Ureter (tissue), 1 donor: Measurements from ENCODE around the gene ASAP2. TPM values are rescaled to one million over a fixed set of nuclear protein-coding genes. Genes with fewer than 3 reads are reported as not detected.
"Not testable (repeated sequence)": the region's sequence is repeated elsewhere in the genome, so short reads cannot be mapped to it uniquely, and the experiment has no call there.

Source experiments
- DNase-seq: peaks from one replicate; pipeline ENCODE4 v3.0.0-alpha.2; 2020; ENCODE audit warnings: low spot score
- total RNA-seq: library from RNA; stranded (reverse); gene quantifications from one replicate; pipeline ENCODE4 v1.2.4, GENCODE V29; 2023
- donor health status: DM: yes; HTN: yes; CAD: no.

The ASAP2 gene
- total RNA-seq, 1 donor from 2014 or later: 42.1 TPM

DNA sequence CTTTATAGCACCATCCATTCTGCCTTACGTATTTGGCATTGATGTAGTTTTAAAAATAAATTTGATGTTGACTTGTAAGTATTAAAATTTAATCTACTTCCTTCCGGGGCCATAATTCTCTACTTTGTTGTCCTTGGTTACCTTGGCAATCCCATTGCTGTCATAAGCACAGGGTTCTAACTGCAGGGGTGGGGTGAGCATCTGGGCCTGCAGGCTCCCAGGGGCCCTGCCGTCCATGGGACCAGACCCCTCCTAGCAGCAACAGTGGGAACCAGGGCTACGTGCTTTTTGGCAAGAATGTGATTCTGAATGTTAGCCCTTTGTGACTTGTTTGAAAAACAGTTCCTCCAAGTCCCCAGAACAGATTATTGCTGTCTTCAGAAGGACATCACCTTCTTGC is 4.9 kb downstream of the ASAP2 start:
- DNase-seq: peak; percentile 4

DNA sequence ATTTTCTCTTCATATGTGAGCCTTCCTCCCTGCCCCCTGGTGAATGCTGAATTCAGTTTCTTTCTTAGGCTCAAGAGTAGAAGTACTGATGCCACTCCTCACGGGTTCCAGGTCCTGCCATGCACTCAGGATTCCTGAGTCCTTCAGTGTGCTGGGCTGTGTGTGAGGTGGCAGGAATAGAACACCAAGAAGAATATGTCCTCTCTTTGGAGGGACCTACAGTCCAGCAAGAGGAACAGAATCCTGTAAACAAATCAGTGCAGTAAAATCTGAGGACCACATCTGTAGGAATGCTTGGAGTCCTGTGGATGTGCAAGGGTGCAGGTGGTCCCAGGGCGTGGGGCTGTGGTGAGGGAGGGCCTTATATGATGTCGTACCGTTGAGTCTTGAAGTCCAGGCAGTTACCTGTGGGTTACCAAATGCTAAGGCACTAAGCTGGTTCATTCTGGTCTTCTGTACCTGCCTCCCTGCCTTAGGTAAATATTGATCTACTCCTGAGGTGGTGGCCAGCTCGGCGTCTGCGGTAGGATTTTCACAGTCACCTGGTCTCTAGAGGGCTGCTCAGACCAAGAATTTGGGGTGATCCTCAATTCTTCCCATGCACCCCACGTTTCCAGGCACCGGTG is 5.5 kb downstream of the ASAP2 start:
- peak; percentile 42 for DNase-seq

DNA sequence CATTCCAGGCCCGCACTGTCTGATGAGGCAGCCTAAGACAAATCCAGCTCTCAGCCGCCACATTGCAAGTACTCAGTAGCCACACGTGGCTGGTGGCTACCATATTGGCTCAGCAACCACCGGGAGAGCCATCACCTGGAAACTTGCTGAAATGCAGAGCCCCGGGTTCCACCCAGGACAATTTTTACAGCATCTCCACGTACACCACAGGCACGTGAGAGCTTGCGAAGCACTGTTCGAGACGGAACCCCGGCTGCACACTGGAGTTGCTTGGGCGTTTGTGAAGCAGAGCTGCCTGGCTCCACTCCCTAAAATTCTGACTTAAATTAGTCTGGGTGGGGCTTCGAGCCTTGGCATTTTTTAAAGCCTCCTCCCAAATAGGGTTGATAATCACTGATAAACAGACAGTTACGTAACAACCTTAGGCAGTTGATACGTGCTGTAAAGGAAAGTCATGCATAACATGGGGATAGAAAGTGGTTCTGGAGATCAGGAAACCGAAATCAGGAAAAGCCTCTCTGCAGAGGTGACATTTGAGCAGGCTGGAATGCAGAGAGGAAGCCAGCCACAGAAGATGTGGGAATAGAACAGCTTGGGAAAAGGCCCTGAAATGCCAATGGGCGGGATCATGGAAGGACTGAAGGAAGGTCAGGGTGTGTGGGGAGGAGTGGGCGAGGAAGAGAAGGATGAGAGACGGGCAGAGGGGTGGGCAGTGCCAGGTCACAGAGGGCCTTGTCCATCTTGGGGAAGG is 6.2 kb downstream of the ASAP2 start:
- peak; percentile 44 for DNase-seq

DNA sequence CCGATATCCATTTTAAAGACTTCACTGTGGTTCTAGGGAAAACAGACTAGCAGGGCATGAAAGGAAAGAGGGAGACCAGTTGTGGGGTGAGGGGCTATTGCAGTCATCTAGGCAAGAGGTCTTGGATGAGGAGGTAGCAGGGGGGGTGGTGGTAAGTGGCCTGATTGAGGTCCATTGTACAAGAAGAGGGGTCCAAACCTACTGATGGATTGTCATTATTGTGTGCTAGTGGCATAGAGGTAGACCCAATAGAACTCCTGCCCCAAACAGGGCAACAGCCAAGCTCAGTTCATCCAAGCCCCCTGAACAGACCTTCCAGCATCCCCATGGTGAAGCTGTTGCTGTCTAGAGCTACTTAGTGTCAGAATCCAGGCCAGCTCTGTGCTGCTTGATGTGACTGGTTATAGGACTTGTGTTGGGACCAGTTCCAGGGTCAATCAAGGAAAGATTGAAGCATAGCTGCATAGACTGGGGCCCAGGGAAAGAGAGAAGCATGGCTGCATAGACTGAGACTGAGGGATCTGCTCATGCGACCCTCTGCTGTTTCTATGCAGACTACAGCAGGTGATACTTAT is 7.0 kb downstream of the ASAP2 start:
- peak; percentile 27 for DNase-seq

DNA sequence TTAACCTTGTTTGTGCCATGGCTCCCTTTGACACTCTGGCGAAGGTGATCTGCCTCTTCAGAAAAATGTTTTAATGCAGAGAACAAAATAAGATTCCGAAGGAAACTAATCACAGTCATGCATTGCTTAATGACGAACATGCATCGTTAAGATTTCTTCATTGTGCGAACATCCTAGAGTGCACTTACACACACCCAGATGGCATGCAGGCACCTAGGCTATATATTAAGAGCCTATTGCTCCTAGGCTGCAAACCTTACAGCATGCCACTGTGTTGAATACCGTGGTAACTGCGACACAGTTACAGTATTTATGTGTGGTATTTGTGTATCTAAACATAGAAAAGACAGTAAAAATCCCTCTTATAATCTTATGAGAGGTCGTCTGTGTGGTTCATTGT is 8.3 kb downstream of the ASAP2 start:
- DNase-seq: peak; percentile 3

DNA sequence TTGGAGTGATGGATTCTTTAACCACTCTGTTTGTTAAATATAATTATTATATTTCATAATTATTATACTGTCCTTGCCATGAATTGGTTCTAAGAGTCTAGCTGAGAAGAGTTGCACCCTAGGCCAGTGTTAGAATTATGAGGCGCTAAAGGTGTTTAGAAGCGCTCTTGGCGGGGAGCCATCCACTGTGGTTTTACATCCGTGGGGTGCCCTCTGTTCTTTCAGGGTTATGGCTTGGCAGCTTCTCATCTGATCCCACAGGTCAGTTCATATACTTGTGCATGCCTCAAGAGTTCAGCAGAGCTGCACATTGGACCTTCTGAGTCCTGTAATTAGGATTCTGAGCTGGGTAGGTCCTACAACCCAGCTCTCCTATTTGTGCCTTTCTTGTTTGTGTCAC is 9.1 kb downstream of the ASAP2 start:
- DNase-seq: no peak

GRCh38 chr2:9216143-9216542 is 9.5 kb downstream of the ASAP2 start:
- DNase-seq: not testable (repeated sequence)

- DNase-seq: peak; percentile 17
Observed at GRCh38 chr2:9217838-9218770, 11.5 kb downstream of the ASAP2 start.

DNA sequence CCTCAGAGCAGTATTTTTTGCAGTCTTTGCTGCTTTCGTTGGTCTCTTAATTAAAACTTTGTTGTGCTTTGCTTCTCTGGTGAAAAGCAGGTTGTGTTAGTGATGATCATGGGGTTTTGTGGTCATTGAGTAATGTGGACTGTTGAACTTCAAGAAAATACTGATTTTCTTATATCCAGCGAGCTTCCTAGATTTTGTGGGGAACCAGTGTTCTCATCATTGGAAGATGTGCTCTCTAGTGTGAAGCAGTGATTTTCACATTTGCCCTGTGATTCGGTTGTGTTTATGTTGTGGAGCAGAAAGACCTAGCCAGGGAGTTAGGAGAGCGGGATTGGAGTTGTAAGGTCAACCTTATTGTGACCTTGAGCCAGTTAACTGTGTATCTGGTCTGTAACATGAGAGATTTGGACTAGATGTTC is 12.4 kb downstream of the ASAP2 start:
- no peak for DNase-seq

DNA sequence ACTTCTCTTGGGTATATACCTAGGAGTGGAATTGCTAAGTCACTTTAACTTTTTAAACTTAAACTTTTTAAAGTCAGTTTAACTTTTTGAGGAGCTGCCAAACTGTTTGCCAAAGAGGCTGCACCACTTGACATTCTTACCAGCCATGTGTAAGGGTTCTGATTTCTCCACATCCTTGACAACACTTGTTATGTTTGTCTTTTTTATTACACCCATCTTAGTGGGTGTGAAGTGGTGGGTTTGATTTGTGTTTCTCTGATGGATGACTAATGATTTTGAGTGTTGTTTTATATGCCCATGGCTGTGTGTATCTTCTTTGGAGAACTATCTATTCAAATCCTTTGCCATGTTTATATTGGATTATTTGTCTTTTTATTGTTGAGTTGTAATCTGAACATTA is 13.6 kb downstream of the ASAP2 start:
- no peak for DNase-seq

GRCh38 chr2:9221223-9221622 is 14.6 kb downstream of the ASAP2 start:
- DNase-seq: peak; percentile 15

DNA sequence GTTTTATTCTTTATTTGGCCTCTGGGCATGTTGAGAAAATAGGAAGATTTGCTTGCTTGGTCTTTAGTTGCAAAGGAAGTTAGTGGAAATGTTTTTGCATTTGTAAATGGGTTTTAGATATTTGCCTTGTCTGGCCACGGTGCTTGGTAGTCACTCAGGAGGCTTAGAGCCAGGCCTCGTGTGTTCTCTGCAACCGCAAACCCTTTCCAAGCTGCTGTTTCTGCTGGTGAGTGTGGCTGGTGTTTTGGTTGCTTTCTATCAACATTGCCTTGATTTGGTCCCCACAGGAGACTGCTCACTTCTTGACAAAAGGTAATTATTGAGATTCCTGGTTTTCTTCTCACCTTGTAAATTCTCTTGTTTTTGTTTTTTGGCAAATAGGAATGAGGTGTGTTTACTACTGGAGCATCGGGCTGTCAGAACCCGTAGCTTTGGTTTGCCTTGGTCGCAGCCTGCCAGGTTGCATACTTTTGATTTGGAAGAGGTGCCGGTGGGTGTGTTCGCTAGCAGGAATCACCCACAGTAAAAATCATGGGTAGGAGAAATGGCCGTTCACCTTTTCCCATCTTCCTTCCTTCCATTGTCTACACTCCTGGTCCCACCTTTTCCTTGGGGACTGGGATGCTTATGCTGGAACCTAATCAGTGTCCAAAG is 15.8 kb downstream of the ASAP2 start:
- peak; percentile 23 for DNase-seq

- no peak for DNase-seq
Observed at GRCh38 chr2:9222893-9223287, 16.3 kb downstream of the ASAP2 start.

GRCh38 chr2:9225806-9226205 is 19.2 kb downstream of the ASAP2 start:
- peak; percentile 20 for DNase-seq

- DNase-seq: peak; percentile 36
Observed at GRCh38 chr2:9226458-9227380, 20.1 kb downstream of the ASAP2 start.

DNA sequence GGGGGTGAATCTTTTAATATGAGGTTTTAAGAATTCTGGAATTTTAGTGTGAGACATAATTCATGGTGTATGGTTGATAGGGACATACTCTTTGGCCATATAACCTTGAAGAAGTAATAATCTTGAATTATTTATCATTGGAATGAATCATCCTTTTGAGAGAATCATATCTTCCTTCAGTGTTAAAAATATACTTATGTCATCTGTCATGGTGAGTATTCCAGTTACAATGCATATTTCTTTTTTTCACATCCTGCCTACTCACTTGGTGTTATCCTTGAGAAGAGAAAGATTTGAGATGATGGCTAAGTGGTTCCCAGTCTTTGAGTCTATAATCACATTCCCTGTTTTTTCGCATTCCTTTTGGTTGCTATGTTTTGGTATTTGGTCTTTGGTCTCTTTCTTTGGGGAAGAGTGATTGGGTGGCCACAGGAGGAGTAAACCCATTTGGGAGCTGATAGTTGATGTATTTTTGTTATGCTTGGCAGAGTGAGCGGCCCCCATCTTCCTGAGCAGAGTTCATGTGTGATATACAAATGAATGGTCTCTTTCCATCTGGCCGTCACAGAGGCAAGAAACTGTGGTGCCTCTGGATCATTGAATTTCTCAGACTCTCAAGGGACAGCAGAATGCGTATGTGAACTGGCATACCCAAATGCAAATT is 21.6 kb downstream of the ASAP2 start:
- DNase-seq: peak; percentile 20

GRCh38 chr2:9228781-9229469 is 22.3 kb downstream of the ASAP2 start:
- peak; percentile 32 for DNase-seq

DNA sequence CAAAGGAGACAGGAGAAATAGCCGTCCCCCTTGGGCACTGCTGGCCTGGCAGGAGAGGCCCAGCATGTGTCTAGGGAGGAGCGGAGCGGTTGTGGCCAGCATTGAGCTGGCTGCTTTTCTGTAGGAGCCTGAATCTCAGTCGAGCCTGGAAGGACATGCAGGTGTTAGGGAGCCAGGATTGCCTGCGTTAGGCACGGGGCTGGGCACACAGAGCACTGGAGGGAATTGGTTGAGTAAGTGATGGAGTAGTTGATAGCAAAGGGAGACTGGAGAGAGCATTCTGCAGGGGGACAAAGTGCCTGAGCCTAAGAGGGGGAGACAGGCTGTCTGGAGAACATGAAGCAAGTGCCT is 22.8 kb downstream of the ASAP2 start:
- DNase-seq: peak; percentile 32

GRCh38 chr2:9230051-9230802 is 23.6 kb downstream of the ASAP2 start:
- no peak for DNase-seq
